Right lobe of liver (tissue), 6 donors: ENCODE data around the gene LENG8. TPM values are rescaled to one million over a fixed set of nuclear protein-coding genes. Genes with fewer than 3 reads are reported as not detected.
"Not testable (repeated sequence)": the region's sequence is repeated elsewhere in the genome, so short reads cannot be mapped to it uniquely, and the experiment has no call there.

Experiments
- ATAC-seq, 4 donors: fragments of 200-7000 bp; cut with Tn5 transposase; one replicate each; pipeline ENCODE4 v1.9.1; 2020; ENCODE audit warnings: mild to moderate bottlenecking in 4 of 4, moderate library complexity in 4 of 4
- DNase-seq, 3 donors: peaks; one replicate each; pipeline ENCODE4 v3.0.0-alpha.2; 2020
- H3K27ac ChIP-seq, 3 donors: fragments of 200-600 bp; one replicate each; pipeline ENCODE4 v1.8.0; 2022
- H3K27me3 ChIP-seq, 2 donors: fragments of 200-600 bp; one replicate each; pipeline ENCODE4 v1.8.0; 2022
- H3K36me3 ChIP-seq, 4 donors: fragments of 200-600 bp; sonication (generic) in 1 of 4; one replicate each; pipeline versions ENCODE4 v1.5.1 to v1.8.0; 2017 to 2022; ENCODE audit warnings: control low read depth in 1 of 4
- H3K4me1 ChIP-seq, 4 donors: fragments of 200-600 bp; sonication (generic) in 1 of 4; one replicate each; pipeline versions ENCODE4 v1.5.1 to v1.8.0; 2017 to 2022; ENCODE audit warnings: control low read depth in 1 of 4
- H3K4me3 ChIP-seq, 3 donors: fragments of 200-600 bp; one replicate each; pipeline ENCODE4 v1.8.0; 2022
- H3K9me3 ChIP-seq, 4 donors: fragments of 200-600 bp; sonication (generic) in 1 of 4; one replicate each; pipeline versions ENCODE4 v1.5.1 to v1.8.0; 2017 to 2022; ENCODE audit warnings: control low read depth in 1 of 4
- POLR2A ChIP-seq: fragments of 450-650 bp; IDR thresholded peaks from one replicate; pipeline ENCODE4 v1.6.1; 2017; ENCODE audit warnings: antibody characterized with exemption, mild to moderate bottlenecking
- WGBS: methylation state at CpG from one replicate; pipeline ENCODE4 v1.1.6; 2018; ENCODE audit warnings: low coverage, low lambda C conversion rate; ENCODE audit not compliant: insufficient coverage; ENCODE audit errors: missing lambda C conversion rate; 5-methylcytosine and 5-hydroxymethylcytosine counted together
- intact Hi-C, 2 donors: fragments of 100-400 bp; cut with DNase I; formaldehyde crosslinking; loops; one replicate each; pipeline versions ENCODE4 v1.11.2 to v1.14.1; 2022
- total RNA-seq, 6 experiments: library from RNA; depleted of rRNA in 2 of 6; stranded (reverse); fragments of >200 nt in 2 of 6; fragmentation: NEBNext Ultra II Directional in 3 of 6; extraction: Animal tissue kit (Norgen Biotek cat#: 25700) in 3 of 6; gene quantifications; one replicate each; pipeline versions ENCODE4 v1.1.0 to v1.2.4, GENCODE V29; 2016 to 2023
- TF ChIP-seq, protein P1 (sequence below), 4 donors: fragments of 200-600 bp in 3 of 4; fragments of 450-650 bp in 1 of 4; IDR thresholded peaks; one replicate each; pipeline versions ENCODE4 v1.5.1 to v1.8.0; 2016 to 2022; ENCODE audit warnings: antibody characterized with exemption in 4 of 4, mild to moderate bottlenecking in 2 of 4
- donor health status: DM: no; HTN: yes; CAD: no.
- donor health status: DM: no; HTN: no; CAD: no.
- donor health status: DM: no; HTN: no; CAD: no.
- donor health status: DM: no; HTN: yes; CAD: no.
- donor health status: DM: no; HTN: yes; CAD: no.

Gene LENG8
- total RNA-seq, 6 experiments from 2014 or later = 29.8 to 66.3 (median 41.1) TPM

DNA sequence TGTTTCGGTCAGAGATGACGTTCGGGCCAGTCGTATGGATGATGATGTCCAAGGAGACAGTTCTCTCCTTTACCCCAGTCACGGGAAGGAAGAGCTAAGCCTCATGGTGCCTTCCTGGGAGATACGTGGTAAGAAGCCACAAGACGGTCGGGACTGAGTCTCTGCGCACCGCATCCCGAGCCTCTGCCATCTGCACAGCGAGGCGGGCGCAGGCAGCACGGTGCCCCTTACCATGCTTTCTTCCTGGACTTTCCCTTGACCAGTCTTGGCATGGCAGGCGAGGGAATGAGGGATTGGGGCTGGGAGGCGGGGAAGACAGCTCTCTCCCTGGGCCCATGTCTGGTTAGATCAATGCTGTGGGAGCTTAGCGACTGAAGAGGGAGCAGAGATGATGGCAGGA lies 43.6 kb downstream of the LENG8 start:
- Histone ChIP-seq H3K27me3 (no peaks in the 10 kb centered on the region), H3K9me3 (no peaks in the 10 kb centered on the region), H3K4me3 (no peak overlapping the region), H3K27ac (no peak overlapping the region), H3K36me3 (no peaks in the 10 kb centered on the region), H3K4me1 (no peaks in the 10 kb centered on the region)
- WGBS = 67% methylated on average over 11 of the region's 18 CpGs
- DNase-seq = no peak
- no peak for ATAC-seq
- intact Hi-C loops = no loop called here
- TF ChIP-seq POLR2A = no peak
- TF ChIP-seq, protein P1, sequence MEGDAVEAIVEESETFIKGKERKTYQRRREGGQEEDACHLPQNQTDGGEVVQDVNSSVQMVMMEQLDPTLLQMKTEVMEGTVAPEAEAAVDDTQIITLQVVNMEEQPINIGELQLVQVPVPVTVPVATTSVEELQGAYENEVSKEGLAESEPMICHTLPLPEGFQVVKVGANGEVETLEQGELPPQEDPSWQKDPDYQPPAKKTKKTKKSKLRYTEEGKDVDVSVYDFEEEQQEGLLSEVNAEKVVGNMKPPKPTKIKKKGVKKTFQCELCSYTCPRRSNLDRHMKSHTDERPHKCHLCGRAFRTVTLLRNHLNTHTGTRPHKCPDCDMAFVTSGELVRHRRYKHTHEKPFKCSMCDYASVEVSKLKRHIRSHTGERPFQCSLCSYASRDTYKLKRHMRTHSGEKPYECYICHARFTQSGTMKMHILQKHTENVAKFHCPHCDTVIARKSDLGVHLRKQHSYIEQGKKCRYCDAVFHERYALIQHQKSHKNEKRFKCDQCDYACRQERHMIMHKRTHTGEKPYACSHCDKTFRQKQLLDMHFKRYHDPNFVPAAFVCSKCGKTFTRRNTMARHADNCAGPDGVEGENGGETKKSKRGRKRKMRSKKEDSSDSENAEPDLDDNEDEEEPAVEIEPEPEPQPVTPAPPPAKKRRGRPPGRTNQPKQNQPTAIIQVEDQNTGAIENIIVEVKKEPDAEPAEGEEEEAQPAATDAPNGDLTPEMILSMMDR (IDR thresholded peaks at IDR 0.05) = no peak

DNA sequence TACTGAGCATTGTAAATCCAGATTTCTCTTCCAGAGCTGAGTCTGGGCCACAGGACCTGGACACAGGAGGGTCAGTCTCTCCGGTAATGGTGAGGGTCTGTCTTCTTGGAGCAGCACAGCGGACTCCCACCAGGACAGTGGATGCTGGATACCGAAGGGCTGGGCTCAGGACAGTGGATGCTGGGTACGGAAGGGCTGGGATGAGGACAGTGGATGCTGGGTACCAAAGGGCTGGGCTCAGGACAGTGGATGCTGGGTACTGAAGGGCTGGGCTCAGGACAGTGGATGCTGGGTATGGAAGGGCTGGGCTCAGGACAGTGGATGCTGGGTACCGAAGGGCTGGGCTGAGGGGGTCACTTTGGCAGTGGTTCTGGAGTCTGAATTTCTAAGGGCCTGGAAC lies 44.1 kb downstream of the LENG8 start:
- ATAC-seq, intact Hi-C loops: not testable (repeated sequence)

DNA sequence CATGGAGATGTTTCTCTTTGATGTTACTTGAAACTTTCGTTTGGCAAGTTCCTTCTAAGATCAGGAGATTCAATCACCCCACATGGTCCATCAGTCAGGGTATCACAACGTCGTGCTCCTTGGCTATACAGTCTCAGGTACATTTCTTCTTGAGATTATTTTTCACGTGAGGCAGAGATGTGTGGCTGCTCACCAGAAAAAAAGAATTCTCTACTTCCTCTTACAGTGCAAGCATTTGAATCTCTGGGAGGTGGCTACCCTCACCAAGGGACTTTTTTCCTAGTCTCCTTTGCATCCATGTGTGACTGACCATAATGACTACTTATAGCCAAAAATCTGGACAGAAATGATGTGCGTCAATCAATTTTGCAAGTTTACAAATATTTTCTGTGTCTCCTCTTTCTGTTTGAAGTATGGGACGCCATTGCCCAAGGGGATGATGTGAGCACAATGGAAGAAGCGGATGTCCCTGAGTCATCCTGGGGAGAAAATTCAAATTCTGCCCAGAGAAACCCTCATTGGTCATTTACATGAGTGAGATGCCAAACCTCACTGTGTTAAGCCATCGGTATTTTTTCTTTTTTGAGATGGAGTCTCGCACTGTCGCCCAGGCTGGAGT lies 45.1 kb downstream of the LENG8 start:
- no peak for TF ChIP-seq POLR2A
- TF ChIP-seq, protein P1 (IDR thresholded peaks at IDR 0.05) = no peak
- H3K4me3 ChIP-seq = no peak overlapping the region
- no peak overlapping the region for H3K27ac ChIP-seq
- no peaks in the 10 kb centered on the region for H3K36me3 ChIP-seq
- no peaks in the 10 kb centered on the region for H3K27me3 ChIP-seq
- WGBS = 48% methylated on average over 10 of the region's 10 CpGs
- H3K4me1 ChIP-seq = no peaks in the 10 kb centered on the region
- H3K9me3 ChIP-seq = no peaks in the 10 kb centered on the region
- ATAC-seq (no peak), DNase-seq (no peak)
- intact Hi-C loops = no loop called here

More for the DNA sequence above, 44.1 kb downstream of the LENG8 start:
- WGBS = no CpG with 5 or more reads among the region's 5 CpGs
- H3K4me3 ChIP-seq, H3K9me3 ChIP-seq, H3K27ac ChIP-seq, DNase-seq, H3K4me1 ChIP-seq, H3K36me3 ChIP-seq, H3K27me3 ChIP-seq: not testable (repeated sequence)

DNA sequence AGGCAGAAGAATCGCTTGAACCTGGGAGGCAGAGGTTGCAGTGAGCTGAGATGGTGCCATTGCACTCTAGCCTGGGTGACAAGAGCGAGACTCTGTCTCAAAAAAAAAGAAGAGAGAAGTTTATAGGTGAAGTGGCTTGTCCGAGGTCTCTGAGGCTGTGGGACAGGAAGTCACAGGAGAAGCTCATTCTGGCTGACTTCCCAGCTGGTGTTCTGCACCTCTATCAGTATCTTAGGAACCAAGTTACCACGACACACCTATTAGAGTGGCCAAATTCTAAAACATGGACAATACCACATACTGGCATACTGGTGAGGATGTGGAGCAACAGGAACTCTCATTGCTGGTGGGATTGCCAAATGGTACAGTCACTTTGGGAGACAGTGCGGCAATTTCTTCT lies 46.3 kb downstream of the LENG8 start:
- DNase-seq, H3K4me1 ChIP-seq, H3K27me3 ChIP-seq, H3K36me3 ChIP-seq, H3K4me3 ChIP-seq, H3K27ac ChIP-seq, intact Hi-C loops, H3K9me3 ChIP-seq, ATAC-seq: not testable (repeated sequence)
- 61% methylated on average over 4 of the region's 5 CpGs for WGBS

DNA sequence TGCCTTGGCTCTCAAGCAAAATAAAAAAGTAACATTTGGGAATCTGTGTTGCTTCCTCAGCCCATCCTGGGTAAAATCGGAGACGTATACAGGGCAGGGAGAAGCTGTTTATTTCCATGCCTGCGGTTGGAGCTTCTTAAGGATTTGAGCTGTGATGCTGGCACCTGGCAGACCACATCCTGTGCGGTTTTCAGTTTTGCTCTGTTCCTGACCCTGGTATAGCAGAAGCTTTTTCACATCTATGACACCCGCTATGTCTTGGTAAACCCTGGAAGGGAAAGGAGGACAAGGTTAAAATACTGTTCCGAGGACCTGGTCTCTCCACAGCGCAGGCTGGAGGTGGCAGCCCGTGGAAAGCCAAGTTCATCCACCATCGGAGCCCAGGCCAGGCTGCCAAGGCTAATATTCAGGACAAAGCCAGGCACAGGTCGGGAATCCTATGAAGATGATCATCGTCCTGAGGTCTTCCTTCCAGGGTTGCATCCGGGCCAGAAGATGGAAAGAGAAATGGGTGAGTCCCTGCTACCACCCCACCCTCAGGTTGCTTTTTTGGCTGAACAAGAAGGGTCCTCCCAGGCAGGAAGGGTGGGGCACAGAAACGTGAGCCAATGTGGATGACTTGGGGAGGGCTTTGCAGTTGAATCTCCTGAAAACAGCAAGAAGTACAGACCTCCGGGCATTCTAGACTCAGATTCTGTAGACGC lies 48.9 kb downstream of the LENG8 start:
- H3K4me1 ChIP-seq, H3K4me3 ChIP-seq, DNase-seq, intact Hi-C loops, H3K9me3 ChIP-seq, H3K36me3 ChIP-seq, H3K27ac ChIP-seq, ATAC-seq, H3K27me3 ChIP-seq: not testable (repeated sequence)
- 45% methylated on average over 5 of the region's 15 CpGs for WGBS

DNA sequence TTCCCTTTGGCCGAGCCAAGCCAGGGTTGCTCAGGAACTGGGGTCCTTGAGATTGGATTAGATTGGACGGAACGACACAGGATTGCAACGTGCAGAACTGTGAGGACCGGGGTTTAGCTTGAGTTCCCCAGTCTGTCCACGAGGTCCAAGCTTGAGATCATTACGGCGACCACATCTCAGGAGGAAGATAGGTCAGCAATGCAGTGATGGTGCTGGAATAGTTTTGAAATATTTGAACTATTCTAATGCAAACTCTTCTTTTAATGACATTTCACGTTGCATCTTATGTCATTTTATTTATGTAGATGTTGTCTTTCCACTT lies 49.4 kb downstream of the LENG8 start:
- H3K27ac ChIP-seq, ATAC-seq, H3K4me3 ChIP-seq, H3K9me3 ChIP-seq, DNase-seq, H3K4me1 ChIP-seq, H3K27me3 ChIP-seq, H3K36me3 ChIP-seq, intact Hi-C loops: not testable (repeated sequence)
- 19% methylated on average over 6 of the region's 9 CpGs for WGBS
